OCI-LY7 (cell line): ENCODE results near the gene MLLT3. TPM values are rescaled to one million over a fixed set of nuclear protein-coding genes. Genes with fewer than 3 reads are reported as not detected.

Experiments
- BruUV-seq: library from RNA; stranded (reverse); fragments of 400-500 nt; replicated peaks from 2 replicates; lab custom pipeline; 2021; lab: Mats Ljungman, UMichigan
- CTCF ChIA-PET: fragments of 300-600 bp; sonication (Branson Sonifier 250); formaldehyde crosslinking; loops from one replicate; lab custom pipeline; 2022; ENCODE audit warnings: antibody characterized with exemption; ENCODE audit not compliant: unreplicated experiment; lab: Charles Lee
- POLR2A ChIA-PET: fragments of 300-600 bp; sonication (Branson Sonifier 250); formaldehyde crosslinking; loops from one replicate; lab custom pipeline; 2022; ENCODE audit warnings: antibody characterized with exemption; lab: Charles Lee
- DNase-seq: peaks from one replicate; pipeline ENCODE4 v3.0.0-alpha.2; 2015; ENCODE audit warnings: low spot score
- H2AFZ ChIP-seq: fragments of 200-600 bp; sonication (generic), shearing (Covaris generic); 2 replicates; pipeline ENCODE4 v1.6.1; 2014; ENCODE audit warnings: mild to moderate bottlenecking, antibody characterized with exemption, low read length, moderate library complexity
- H3K27ac ChIP-seq: fragments of 200-600 bp; sonication (generic); 2 replicates; pipeline ENCODE4 v1.5.1; 2014; ENCODE audit warnings: mixed run types, low read depth, mild to moderate bottlenecking, moderate library complexity, low read length, inconsistent platforms; ENCODE audit not compliant: poor library complexity, severe bottlenecking
- H3K36me3 ChIP-seq: fragments of 200-600 bp; sonication (generic); 2 replicates; pipeline ENCODE4 v1.6.1; 2014; ENCODE audit warnings: mild to moderate bottlenecking, antibody characterized with exemption, low read length, moderate library complexity, mixed read lengths; ENCODE audit not compliant: insufficient read depth
- H3K4me1 ChIP-seq: fragments of 200-600 bp; sonication (generic); 2 replicates; pipeline ENCODE4 v1.5.1; 2014; ENCODE audit warnings: mild to moderate bottlenecking, low read length; ENCODE audit not compliant: insufficient read depth, poor library complexity, severe bottlenecking
- H3K4me2 ChIP-seq: fragments of 200-600 bp; sonication (generic); 2 replicates; pipeline ENCODE4 v1.6.1; 2014; ENCODE audit warnings: mild to moderate bottlenecking, low read length
- H3K4me3 ChIP-seq: fragments of 200-600 bp; sonication (generic); 2 replicates; pipeline ENCODE4 v1.5.1; 2014; ENCODE audit warnings: mild to moderate bottlenecking, low read depth, low read length; ENCODE audit not compliant: poor library complexity, severe bottlenecking
- H3K79me2 ChIP-seq: fragments of 200-600 bp; sonication (generic); 2 replicates; pipeline ENCODE4 v1.6.1; 2016; ENCODE audit warnings: low read depth, mild to moderate bottlenecking, low read length, moderate library complexity, mixed read lengths; ENCODE audit not compliant: insufficient read depth
- H3K9me2 ChIP-seq: fragments of 200-600 bp; sonication (generic); 2 replicates; pipeline ENCODE4 v1.6.1; 2016; ENCODE audit warnings: mild to moderate bottlenecking, low read length, mixed read lengths; ENCODE audit not compliant: insufficient read depth
- H3K9me3 ChIP-seq: fragments of 200-600 bp; sonication (generic); 2 replicates; pipeline ENCODE4 v1.6.1; 2014; ENCODE audit warnings: mild to moderate bottlenecking, mixed run types, low read length, mixed read lengths
- H4K20me1 ChIP-seq: fragments of 200-600 bp; sonication (generic); 2 replicates; pipeline ENCODE4 v1.6.1; 2014; ENCODE audit warnings: mild to moderate bottlenecking, antibody characterized with exemption, low read length, moderate library complexity, mixed read lengths; ENCODE audit not compliant: insufficient read depth
- EZH2phosphoT487 ChIP-seq: fragments of 200-600 bp; sonication (generic); IDR thresholded peaks from 2 replicates; pipeline ENCODE4 v1.6.1; 2018; ENCODE audit warnings: low read depth, borderline replicate concordance, mild to moderate bottlenecking, mixed run types, antibody characterized with exemption, low read length, moderate library complexity, mixed read lengths
- intact Hi-C: fragments of 100-400 bp; cut with micrococcal nuclease; formaldehyde crosslinking; loops from one replicate; pipeline ENCODE4 v1.10.0; 2022; ENCODE audit not compliant: unreplicated experiment
- total RNA-seq, 2 experiments: library from RNA; depleted of rRNA in 1 of 2; stranded (reverse); fragments of >200 nt in 1 of 2; shearing (Covaris generic) in 1 of 2; gene quantifications; 2 replicates each; pipeline ENCODE4 v1.2.3, GENCODE V29; 2014 to 2022
- TF ChIP-seq, protein P1 (sequence below): fragments of 200-600 bp; sonication (generic); conservative IDR thresholded peaks from 2 replicates; pipeline ENCODE4 v1.5.1; 2014; ENCODE audit warnings: mild to moderate bottlenecking, antibody characterized with exemption, low read length, moderate library complexity, mixed read lengths

The MLLT3 gene
- total RNA-seq, 2 experiments from 2014 or later: 7.1 to 9.9 TPM

DNA sequence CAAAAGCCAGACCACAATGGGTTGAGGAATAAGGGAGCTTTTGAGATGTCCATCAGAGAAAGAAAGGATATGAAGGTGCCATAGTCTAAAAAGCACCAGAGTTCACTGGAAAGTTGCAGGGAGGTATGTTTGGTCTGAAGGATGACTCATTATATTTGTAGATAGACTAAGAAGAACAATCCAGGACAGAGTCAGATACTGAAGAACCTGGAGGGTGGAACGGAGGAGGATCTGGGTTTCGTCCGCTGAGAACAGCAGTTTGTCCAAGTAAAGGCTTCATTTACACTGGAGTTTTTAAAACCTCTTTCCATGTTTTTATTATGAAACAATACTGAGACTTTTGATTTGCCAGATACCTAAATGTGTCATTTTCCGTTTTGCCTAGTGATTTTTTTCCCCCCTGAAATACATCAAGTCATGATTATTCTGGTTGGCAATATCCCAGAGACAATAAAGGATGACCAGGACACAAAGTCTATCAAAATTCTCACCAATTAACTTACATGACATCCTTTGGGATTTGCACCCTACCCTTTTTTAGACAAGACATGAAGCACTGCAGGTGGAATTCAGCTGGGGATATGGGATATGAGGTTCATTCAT is 219.9 kb downstream of the MLLT3 start:
- no TSS peak for BruUV-seq
- Histone ChIP-seq H4K20me1 (no peaks in the 10 kb centered on the region), H3K4me3 (no peak overlapping the region), H3K9me3 (no peaks in the 10 kb centered on the region), H3K79me2 (no peaks in the 10 kb centered on the region), H2AFZ (no peak overlapping the region), H3K4me1 (peaks cover under 1% of the 10 kb centered on the region), H3K4me2 (no peak overlapping the region), H3K36me3 (no peaks in the 10 kb centered on the region), H3K27ac (no peak overlapping the region), H3K9me2 (no peaks in the 10 kb centered on the region)
- POLR2A ChIA-PET: no interaction called here
- no peak for DNase-seq
- TF ChIP-seq, protein P1, sequence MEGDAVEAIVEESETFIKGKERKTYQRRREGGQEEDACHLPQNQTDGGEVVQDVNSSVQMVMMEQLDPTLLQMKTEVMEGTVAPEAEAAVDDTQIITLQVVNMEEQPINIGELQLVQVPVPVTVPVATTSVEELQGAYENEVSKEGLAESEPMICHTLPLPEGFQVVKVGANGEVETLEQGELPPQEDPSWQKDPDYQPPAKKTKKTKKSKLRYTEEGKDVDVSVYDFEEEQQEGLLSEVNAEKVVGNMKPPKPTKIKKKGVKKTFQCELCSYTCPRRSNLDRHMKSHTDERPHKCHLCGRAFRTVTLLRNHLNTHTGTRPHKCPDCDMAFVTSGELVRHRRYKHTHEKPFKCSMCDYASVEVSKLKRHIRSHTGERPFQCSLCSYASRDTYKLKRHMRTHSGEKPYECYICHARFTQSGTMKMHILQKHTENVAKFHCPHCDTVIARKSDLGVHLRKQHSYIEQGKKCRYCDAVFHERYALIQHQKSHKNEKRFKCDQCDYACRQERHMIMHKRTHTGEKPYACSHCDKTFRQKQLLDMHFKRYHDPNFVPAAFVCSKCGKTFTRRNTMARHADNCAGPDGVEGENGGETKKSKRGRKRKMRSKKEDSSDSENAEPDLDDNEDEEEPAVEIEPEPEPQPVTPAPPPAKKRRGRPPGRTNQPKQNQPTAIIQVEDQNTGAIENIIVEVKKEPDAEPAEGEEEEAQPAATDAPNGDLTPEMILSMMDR: no peak
- no peak for TF ChIP-seq EZH2phosphoT487
- intact Hi-C loops: no loop called here
- CTCF ChIA-PET: no interaction called here

DNA sequence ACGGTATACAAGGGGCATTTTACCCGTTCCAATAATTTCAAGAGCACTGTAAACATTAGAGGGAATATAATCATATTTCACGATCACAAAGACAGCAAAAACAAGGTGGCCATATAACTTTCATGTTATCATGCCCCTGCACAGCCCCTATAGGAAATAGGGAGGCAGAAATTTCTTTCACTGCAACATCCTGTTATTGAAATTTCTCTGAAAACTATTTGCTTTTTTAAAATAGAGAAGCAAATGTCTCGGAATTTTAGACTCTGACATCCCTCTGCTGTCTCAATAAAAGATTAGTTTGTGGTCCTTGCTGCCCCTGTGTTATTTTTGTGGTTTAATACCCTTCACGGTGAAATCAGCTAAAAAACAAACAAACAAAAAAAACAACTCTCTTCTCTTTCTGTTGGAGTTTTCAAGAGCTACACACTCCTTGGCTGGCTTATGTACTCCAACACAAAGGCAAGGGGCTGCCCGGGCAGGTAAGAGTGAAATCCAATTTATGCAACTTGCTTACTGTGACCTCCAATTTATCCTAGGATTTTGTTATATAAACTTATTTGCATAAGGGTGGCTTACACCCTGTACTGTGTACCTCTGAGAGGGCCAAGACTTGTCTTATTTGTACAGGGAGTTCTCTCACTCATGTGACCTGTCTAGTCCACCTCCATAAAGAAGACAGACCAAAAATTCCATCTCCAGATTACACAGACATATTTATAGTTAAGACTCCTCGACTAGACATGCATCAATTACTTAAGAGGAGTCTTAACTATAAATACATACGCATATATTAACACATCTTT is 223.6 kb downstream of the MLLT3 start:
- no peak overlapping the region; the same call in 1 of the 2 replicates for H3K4me2 ChIP-seq
- no peaks in the 10 kb centered on the region for H3K36me3 ChIP-seq
- H4K20me1 ChIP-seq: no peaks in the 10 kb centered on the region
- no peak for TF ChIP-seq EZH2phosphoT487
- TF ChIP-seq, protein P1: no peak
- peaks cover 7% of the 10 kb centered on the region for H3K4me1 ChIP-seq
- ChIA-PET CTCF (no interaction called here), POLR2A (interaction anchor here (0.6 to 1.2 kb wide), 3 partner anchors 12 to 1285 kb away, joined by 3 to 5 read pairs (median 4); no protein-coding TSS in a partner anchor)
- BruUV-seq: no TSS peak
- intact Hi-C loops: no loop called here
- H3K27ac ChIP-seq: no peak overlapping the region
- H3K9me2 ChIP-seq: no peaks in the 10 kb centered on the region
- H2AFZ ChIP-seq: no peak overlapping the region
- H3K79me2 ChIP-seq: no peaks in the 10 kb centered on the region
- H3K9me3 ChIP-seq: no peaks in the 10 kb centered on the region
- no peak overlapping the region for H3K4me3 ChIP-seq
- no peak for DNase-seq

DNA sequence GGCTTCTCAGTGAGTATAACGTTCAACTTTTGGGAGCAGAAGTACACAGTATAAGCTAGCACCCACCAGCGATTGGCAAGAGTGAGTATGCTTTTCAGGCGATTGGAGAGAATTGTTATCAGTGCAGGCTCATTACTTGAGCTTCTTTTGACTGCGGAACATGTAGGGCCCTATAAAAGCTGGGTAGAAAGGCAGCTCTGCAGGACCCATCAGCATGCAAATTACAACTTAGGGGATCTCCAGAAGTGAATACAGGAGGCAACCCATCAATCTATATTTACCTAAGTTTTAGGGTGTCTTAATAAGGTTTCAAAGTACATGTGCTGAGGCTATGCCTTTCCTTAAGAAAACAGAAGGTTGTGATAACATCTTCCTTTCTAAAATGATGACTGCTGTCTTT is 225.0 kb downstream of the MLLT3 start:
- no peak overlapping the region for H3K27ac ChIP-seq
- H3K4me2 ChIP-seq: no peak overlapping the region; the same call in 1 of the 2 replicates
- POLR2A ChIA-PET: interaction anchor here (0.6 to 1.2 kb wide), 2 partner anchors 13 to 1101 kb away, joined by 3 to 4 read pairs; no protein-coding TSS in a partner anchor
- CTCF ChIA-PET: no interaction called here
- peaks cover 7% of the 10 kb centered on the region for H3K4me1 ChIP-seq
- H3K79me2 ChIP-seq: no peaks in the 10 kb centered on the region
- TF ChIP-seq, protein P1: no peak
- no peak for TF ChIP-seq EZH2phosphoT487
- intact Hi-C loops: no loop called here
- H3K9me3 ChIP-seq: no peaks in the 10 kb centered on the region
- H2AFZ ChIP-seq: no peak overlapping the region
- no peak overlapping the region for H3K4me3 ChIP-seq
- no TSS peak for BruUV-seq
- H3K36me3 ChIP-seq: no peaks in the 10 kb centered on the region
- DNase-seq: no peak
- H4K20me1 ChIP-seq: no peaks in the 10 kb centered on the region
- H3K9me2 ChIP-seq: no peaks in the 10 kb centered on the region
